CD14-positive monocyte (primary cell): ENCODE data around the gene KCNC3. TPM values are rescaled to one million over a fixed set of nuclear protein-coding genes. Genes with fewer than 3 reads are reported as not detected.

Experiments used
- DNase-seq, 3 donors: peaks; one replicate each; pipeline ENCODE4 v3.0.0-alpha.2; 2011 to 2022
- H2AFZ ChIP-seq: 2 replicates; pipeline ENCODE4 v1.6.0; 2012; ENCODE audit warnings: mild to moderate bottlenecking, low read depth, low read length, inconsistent platforms; ENCODE audit not compliant: insufficient read depth, poor library complexity, severe bottlenecking
- H3K27ac ChIP-seq, 2 donors: 1 replicate in 1 of 2; 2 replicates in 1 of 2; pipeline ENCODE4 v1.5.1; 2012 to 2013; ENCODE audit warnings: low read length in 2 of 2, control low read depth in 1 of 2, inconsistent platforms in 1 of 2, low read depth in 1 of 2, mild to moderate bottlenecking in 1 of 2
- H3K27me3 ChIP-seq, 2 donors: one replicate each; pipeline versions ENCODE4 v1.6.0 to v1.6.1; 2011 to 2013; ENCODE audit warnings: low read length in 2 of 2; ENCODE audit not compliant: control insufficient read depth in 2 of 2, insufficient read depth in 2 of 2
- H3K36me3 ChIP-seq, 2 donors: replicated peaks in 1 of 2; 1 replicate in 1 of 2; 2 replicates in 1 of 2; pipeline versions ENCODE4 v1.5.1 to v1.6.1; 2012 to 2013; ENCODE audit warnings: low read length in 2 of 2, control low read depth in 1 of 2, inconsistent platforms in 1 of 2, mild to moderate bottlenecking in 1 of 2; ENCODE audit not compliant: insufficient read depth in 2 of 2, control insufficient read depth in 1 of 2
- H3K4me1 ChIP-seq, 2 donors: 1 replicate in 1 of 2; 2 replicates in 1 of 2; pipeline versions ENCODE4 v1.5.1 to v1.6.1; 2012 to 2013; ENCODE audit warnings: low read length in 2 of 2, control low read depth in 1 of 2, inconsistent platforms in 1 of 2, mild to moderate bottlenecking in 1 of 2, moderate library complexity in 1 of 2; ENCODE audit not compliant: insufficient read depth in 2 of 2, control insufficient read depth in 1 of 2
- H3K4me2 ChIP-seq: replicated peaks from 2 replicates; pipeline ENCODE3; 2012; ENCODE audit warnings: low read length, moderate library complexity, mild to moderate bottlenecking; ENCODE audit not compliant: poor library complexity, severe bottlenecking; ENCODE audit errors: extremely low read depth
- H3K4me3 ChIP-seq, 3 experiments: fragments of 200-600 bp in 1 of 3; sonication (generic) in 1 of 3; replicated peaks in 1 of 3; 1 replicate in 2 of 3; 2 replicates in 1 of 3; pipeline ENCODE4 v1.5.1; 2011 to 2013; ENCODE audit warnings: low read length in 3 of 3, mild to moderate bottlenecking in 3 of 3, control low read depth in 2 of 3, low read depth in 2 of 3, inconsistent platforms in 1 of 3, moderate library complexity in 1 of 3
- H3K79me2 ChIP-seq: 2 replicates; pipeline ENCODE4 v1.6.0; 2012; ENCODE audit warnings: mild to moderate bottlenecking, control low read depth, inconsistent platforms, low read length, moderate library complexity; ENCODE audit not compliant: insufficient read depth
- H3K9ac ChIP-seq: 2 replicates; pipeline ENCODE4 v1.6.0; 2017; ENCODE audit warnings: low read length, mild to moderate bottlenecking; ENCODE audit not compliant: insufficient read depth, poor library complexity, severe bottlenecking
- H3K9me3 ChIP-seq, 2 donors: replicated peaks in 1 of 2; 1 replicate in 1 of 2; 2 replicates in 1 of 2; pipeline versions ENCODE4 v1.5.1 to v1.6.1; 2012 to 2013; ENCODE audit warnings: low read length in 2 of 2, control low read depth in 1 of 2; ENCODE audit not compliant: control insufficient read depth in 1 of 2, insufficient read depth in 1 of 2
- H4K20me1 ChIP-seq: 2 replicates; pipeline ENCODE4 v1.6.0; 2012; ENCODE audit warnings: mild to moderate bottlenecking, low read length, control low read depth, moderate library complexity; ENCODE audit not compliant: insufficient read depth
- H3K27ac Mint-ChIP-seq, 7 donors: one replicate each; pipeline ENCODE4 v1.8.0; 2020; ENCODE audit warnings: mild to moderate bottlenecking in 7 of 7, mixed read lengths in 7 of 7, moderate library complexity in 6 of 7, inconsistent platforms in 2 of 7
- H3K27me3 Mint-ChIP-seq, 3 donors: one replicate each; pipeline ENCODE4 v1.8.0; 2021 to 2022; ENCODE audit warnings: low read depth in 3 of 3, mild to moderate bottlenecking in 3 of 3, mixed read lengths in 3 of 3, moderate library complexity in 3 of 3, inconsistent platforms in 1 of 3
- H3K36me3 Mint-ChIP-seq, 2 donors: one replicate each; pipeline ENCODE4 v1.8.0; 2020; ENCODE audit warnings: mixed read lengths in 2 of 2, inconsistent platforms in 1 of 2, mild to moderate bottlenecking in 1 of 2
- H3K4me1 Mint-ChIP-seq: one replicate; pipeline ENCODE4 v1.8.0; 2020; ENCODE audit warnings: mild to moderate bottlenecking, mixed read lengths
- H3K4me3 Mint-ChIP-seq, 2 donors: one replicate each; pipeline ENCODE4 v1.8.0; 2020; ENCODE audit warnings: mild to moderate bottlenecking in 2 of 2, mixed read lengths in 2 of 2, moderate library complexity in 1 of 2
- H3K9me3 Mint-ChIP-seq, 7 donors: one replicate each; pipeline ENCODE4 v1.8.0; 2020 to 2022; ENCODE audit warnings: mixed read lengths in 7 of 7, mild to moderate bottlenecking in 6 of 7, moderate library complexity in 6 of 7, inconsistent platforms in 2 of 7
- CTCF ChIP-seq: fragments of 200-600 bp; IDR thresholded peaks from one replicate; pipeline ENCODE4 v1.8.0; 2022; ENCODE audit warnings: antibody characterized with exemption, mild to moderate bottlenecking
- WGBS: methylation state at CpG from one replicate; pipeline ENCODE4 v1.1.5; 2013; ENCODE audit warnings: missing lambda C conversion rate; ENCODE audit not compliant: insufficient coverage; 5-methylcytosine and 5-hydroxymethylcytosine counted together
- intact Hi-C, 2 donors: fragments of 100-400 bp; cut with micrococcal nuclease; formaldehyde crosslinking; loops; one replicate each; pipeline versions ENCODE4 v1.15.0 to v1.15.1; 2023
- polyA plus RNA-seq, 3 donors: library from polyadenylated mRNA; depleted of rRNA in 1 of 3; unstranded in 2 of 3; stranded (reverse) in 1 of 3; fragments of 300-500 nt in 2 of 3; fragments of >200 nt in 1 of 3; fragmentation: Illumina TruSeq in 2 of 3; gene quantifications; 1 replicate in 2 of 3; 2 replicates in 1 of 3; pipeline ENCODE4 v1.2.3, GENCODE V29; 2012 to 2021

KCNC3 gene
- polyA plus RNA-seq, 3 donors: 0.04 to 23.6 TPM; not detected in 1

GRCh38 chr19:50311723-50312635, 17.2 kb downstream of the KCNC3 start:
- H3K79me2 ChIP-seq: no peaks in the 10 kb centered on the region
- Mint-ChIP-seq H3K4me3 (peak overlapping the region in 1 of 2 donors; percentile 63), H3K4me1 (peaks cover 3% of the 10 kb centered on the region), H3K27ac (peak overlapping the region in 1 of 7 donors; percentile 50), H3K36me3 (peaks cover 0 to 2% of the 10 kb centered on the region in 2 donors), H3K27me3 (peaks cover 64 to 87% (median 79%) of the 10 kb centered on the region in 3 donors), H3K9me3 (peaks cover 0 to 36% (median 17%) of the 10 kb centered on the region in 7 donors)
- no peak overlapping the region for H3K4me3 ChIP-seq
- DNase-seq: no peak
- H3K27me3 ChIP-seq: peaks cover 40 to 71% of the 10 kb centered on the region in 2 donors
- H3K4me1 ChIP-seq: peaks cover 0 to 4% of the 10 kb centered on the region in 2 donors
- no peak overlapping the region for H3K9ac ChIP-seq
- H3K27ac ChIP-seq: no peak overlapping the region
- H4K20me1 ChIP-seq: no peaks in the 10 kb centered on the region
- WGBS: 5% methylated on average over 6 of the region's 42 CpGs
- no peaks in the 10 kb centered on the region for H3K36me3 ChIP-seq
- H3K4me2 ChIP-seq: no peak overlapping the region
- TF ChIP-seq CTCF: no peak
- intact Hi-C loops: no loop called here
- peaks cover 0 to 24% of the 10 kb centered on the region in 2 donors for H3K9me3 ChIP-seq
- no peak overlapping the region for H2AFZ ChIP-seq

GRCh38 chr19:50310759-50311465, 18.3 kb downstream of the KCNC3 start:
- peak overlapping the region in 1 of 2 donors; percentile 37 for H3K4me3 Mint-ChIP-seq
- H3K4me3 ChIP-seq: no peak overlapping the region
- TF ChIP-seq CTCF: no peak
- no peak overlapping the region for H2AFZ ChIP-seq
- peaks cover 3% of the 10 kb centered on the region for H3K4me1 Mint-ChIP-seq
- H3K9me3 Mint-ChIP-seq: peaks cover 0 to 31% (median 14%) of the 10 kb centered on the region in 7 donors
- H3K27me3 ChIP-seq: peaks cover 36 to 62% of the 10 kb centered on the region in 2 donors
- H3K79me2 ChIP-seq: no peaks in the 10 kb centered on the region
- H3K9me3 ChIP-seq: peaks cover 0 to 24% of the 10 kb centered on the region in 2 donors
- H3K9ac ChIP-seq: no peak overlapping the region
- H3K4me1 ChIP-seq: peaks cover 0 to 3% of the 10 kb centered on the region in 2 donors
- H3K27me3 Mint-ChIP-seq: peaks cover 64 to 84% (median 71%) of the 10 kb centered on the region in 3 donors
- no peak for DNase-seq
- no peak overlapping the region for H3K27ac Mint-ChIP-seq
- intact Hi-C loops: no loop called here
- 63% methylated on average over 4 of the region's 10 CpGs for WGBS
- no peak overlapping the region for H3K4me2 ChIP-seq
- H3K36me3 ChIP-seq: no peaks in the 10 kb centered on the region
- H4K20me1 ChIP-seq: no peaks in the 10 kb centered on the region
- no peak overlapping the region for H3K27ac ChIP-seq
- peaks cover 0 to 2% of the 10 kb centered on the region in 2 donors for H3K36me3 Mint-ChIP-seq
